C4-2B (cell line): ENCODE measurements around the gene PPM1E.

Source experiments
- ZFX ChIP-seq: fragments of 450-650 bp; IDR thresholded peaks from 2 replicates; pipeline ENCODE4 v1.6.1; 2017
- TF ChIP-seq, protein P1 (sequence below): fragments of 450-650 bp; conservative IDR thresholded peaks from 2 replicates; pipeline ENCODE4 v1.5.1; 2017; ENCODE audit warnings: mild to moderate bottlenecking

DNA sequence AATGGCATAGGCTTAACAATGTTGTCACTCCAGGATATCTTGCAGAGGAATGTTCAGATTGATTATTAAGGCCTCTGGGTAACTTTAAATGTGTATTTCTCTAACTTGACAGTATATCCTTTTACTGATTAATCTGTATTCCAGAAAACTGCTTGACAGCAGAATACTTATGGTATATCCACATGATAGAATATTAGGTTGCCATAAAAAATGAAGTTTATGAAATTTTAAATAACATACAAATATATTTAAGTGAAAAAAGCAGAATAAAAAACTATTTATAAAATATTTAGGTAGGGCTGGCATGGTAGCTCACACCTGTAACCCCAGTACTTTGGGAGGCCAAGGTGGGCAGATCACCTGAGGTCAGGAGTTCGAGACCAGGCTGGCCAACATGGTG lies 244.4 kb downstream of the PPM1E start:
- TF ChIP-seq, protein P1, sequence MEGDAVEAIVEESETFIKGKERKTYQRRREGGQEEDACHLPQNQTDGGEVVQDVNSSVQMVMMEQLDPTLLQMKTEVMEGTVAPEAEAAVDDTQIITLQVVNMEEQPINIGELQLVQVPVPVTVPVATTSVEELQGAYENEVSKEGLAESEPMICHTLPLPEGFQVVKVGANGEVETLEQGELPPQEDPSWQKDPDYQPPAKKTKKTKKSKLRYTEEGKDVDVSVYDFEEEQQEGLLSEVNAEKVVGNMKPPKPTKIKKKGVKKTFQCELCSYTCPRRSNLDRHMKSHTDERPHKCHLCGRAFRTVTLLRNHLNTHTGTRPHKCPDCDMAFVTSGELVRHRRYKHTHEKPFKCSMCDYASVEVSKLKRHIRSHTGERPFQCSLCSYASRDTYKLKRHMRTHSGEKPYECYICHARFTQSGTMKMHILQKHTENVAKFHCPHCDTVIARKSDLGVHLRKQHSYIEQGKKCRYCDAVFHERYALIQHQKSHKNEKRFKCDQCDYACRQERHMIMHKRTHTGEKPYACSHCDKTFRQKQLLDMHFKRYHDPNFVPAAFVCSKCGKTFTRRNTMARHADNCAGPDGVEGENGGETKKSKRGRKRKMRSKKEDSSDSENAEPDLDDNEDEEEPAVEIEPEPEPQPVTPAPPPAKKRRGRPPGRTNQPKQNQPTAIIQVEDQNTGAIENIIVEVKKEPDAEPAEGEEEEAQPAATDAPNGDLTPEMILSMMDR, result no peak
- no peak for TF ChIP-seq ZFX
